ENCODE data around the gene RUNX1.

The RUNX1 gene

GRCh38 chr21:35048706-35049617, at the start of gene RUNX1:
TSS of gene RUNX1 (minus strand) at chr21:35049302.
- DNase-seq: no peak

GRCh38 chr21:35097525-35097924, 48.4 kb upstream of the RUNX1 start:
- no peak for DNase-seq

GRCh38 chr21:35096959-35097358, 47.9 kb upstream of the RUNX1 start:
- no peak for DNase-seq

- no peak for DNase-seq
These were observed 46.8 kb upstream of the RUNX1 start for GRCh38 chr21:35095859-35096291.

GRCh38 chr21:35093514-35093913, 44.4 kb upstream of the RUNX1 start:
- DNase-seq: no peak

GRCh38 chr21:35091496-35091895, 42.4 kb upstream of the RUNX1 start:
- peak; percentile 16 for DNase-seq

GRCh38 chr21:35090403-35090802, 41.3 kb upstream of the RUNX1 start:
- no peak for DNase-seq

- no peak for DNase-seq
These were observed 39.2 kb upstream of the RUNX1 start for GRCh38 chr21:35088319-35088771.

- DNase-seq: no peak
These were observed 37.3 kb upstream of the RUNX1 start for GRCh38 chr21:35086357-35086756.

- DNase-seq: no peak
These were observed 35.8 kb upstream of the RUNX1 start for GRCh38 chr21:35084869-35085268.

GRCh38 chr21:35083246-35083645, 34.1 kb upstream of the RUNX1 start:
- DNase-seq: no peak

GRCh38 chr21:35081861-35082260, 32.8 kb upstream of the RUNX1 start:
- DNase-seq: no peak

GRCh38 chr21:35079181-35079580, 30.1 kb upstream of the RUNX1 start:
- no peak for DNase-seq

- DNase-seq: no peak
These were observed 28.9 kb upstream of the RUNX1 start for GRCh38 chr21:35077975-35078374.

GRCh38 chr21:35077466-35077865, 28.4 kb upstream of the RUNX1 start:
- no peak for DNase-seq

GRCh38 chr21:35075546-35075945, 26.4 kb upstream of the RUNX1 start:
- no peak for DNase-seq

- DNase-seq: no peak
These were observed 23.9 kb upstream of the RUNX1 start for GRCh38 chr21:35072960-35073359.

GRCh38 chr21:35072557-35072956, 23.5 kb upstream of the RUNX1 start:
- DNase-seq: no peak

- no peak for DNase-seq
These were observed 22.2 kb upstream of the RUNX1 start for GRCh38 chr21:35071347-35071746.

- peak; percentile 68 for DNase-seq
These were observed 21.3 kb upstream of the RUNX1 start for GRCh38 chr21:35070436-35070835.

GRCh38 chr21:35066824-35067223, 17.7 kb upstream of the RUNX1 start:
- DNase-seq: no peak

GRCh38 chr21:35063428-35064172, 14.5 kb upstream of the RUNX1 start:
- no peak for DNase-seq

- DNase-seq: no peak
These were observed 12.9 kb upstream of the RUNX1 start for GRCh38 chr21:35062016-35062415.

- no peak for DNase-seq
These were observed 10.6 kb upstream of the RUNX1 start for GRCh38 chr21:35059742-35060141.
